Right lobe of liver (tissue), 4 donors: ENCODE measurements around the gene GREB1.

Source experiments
- CTCF ChIP-seq, 4 donors: fragments of 200-600 bp in 3 of 4; fragments of 450-650 bp in 1 of 4; IDR thresholded peaks; one replicate each; pipeline versions ENCODE4 v1.5.1 to v1.8.0; 2016 to 2022; ENCODE audit warnings: antibody characterized with exemption in 4 of 4, mild to moderate bottlenecking in 2 of 4
- POLR2A ChIP-seq: fragments of 450-650 bp; IDR thresholded peaks from one replicate; pipeline ENCODE4 v1.6.1; 2017; ENCODE audit warnings: antibody characterized with exemption, mild to moderate bottlenecking
- donor health status: DM: no; HTN: no; CAD: no.
- donor health status: DM: no; HTN: no; CAD: no.
- donor health status: DM: no; HTN: yes; CAD: no.

- no peak for TF ChIP-seq POLR2A
- no peak for TF ChIP-seq CTCF (IDR thresholded peaks at IDR 0.05)
Measured at GRCh38 chr2:11508279-11508678, 25.6 kb upstream of the GREB1 start.
